Upper lobe of right lung (tissue), 1 donor: ENCODE data around the gene SCN2A. TPM values are rescaled to one million over a fixed set of nuclear protein-coding genes. Genes with fewer than 3 reads are reported as not detected.

Experiments used
- ATAC-seq: fragments of 200-7000 bp; cut with Tn5 transposase; one replicate; pipeline ENCODE4 v1.9.1; 2020; ENCODE audit warnings: mild to moderate bottlenecking, moderate library complexity
- DNase-seq: peaks from one replicate; pipeline ENCODE4 v3.0.0-alpha.2; 2020
- H3K27ac ChIP-seq: fragments of 200-600 bp; one replicate; pipeline ENCODE4 v1.8.0; 2022
- H3K27me3 ChIP-seq: fragments of 200-600 bp; one replicate; pipeline ENCODE4 v1.8.0; 2022; ENCODE audit warnings: mild to moderate bottlenecking
- H3K36me3 ChIP-seq: fragments of 200-600 bp; one replicate; pipeline ENCODE4 v1.8.0; 2022
- H3K4me1 ChIP-seq: fragments of 200-600 bp; one replicate; pipeline ENCODE4 v1.8.0; 2022
- H3K4me3 ChIP-seq: fragments of 200-600 bp; one replicate; pipeline ENCODE4 v1.8.0; 2022; ENCODE audit warnings: mild to moderate bottlenecking
- H3K9me3 ChIP-seq: fragments of 200-600 bp; one replicate; pipeline ENCODE4 v1.8.0; 2022
- CTCF ChIP-seq: fragments of 200-600 bp; IDR thresholded peaks from one replicate; pipeline ENCODE4 v1.8.0; 2022; ENCODE audit warnings: antibody characterized with exemption
- intact Hi-C: fragments of 100-400 bp; cut with DNase I; formaldehyde crosslinking; loops from one replicate; pipeline ENCODE4 v1.11.0; 2022
- total RNA-seq: library from RNA; stranded (reverse); fragmentation: NEBNext Ultra II Directional; extraction: Animal tissue kit (Norgen Biotek cat#: 25700); gene quantifications from one replicate; pipeline ENCODE4 v1.2.1, GENCODE V29; 2021
- donor health status: DM: no; HTN: yes; CAD: no; lungs with severe emphysema.

The SCN2A gene
- total RNA-seq, 1 donor from 2014 or later = 0.58 TPM

- no peak for DNase-seq
- intact Hi-C loops = no loop called here
- Histone ChIP-seq H3K4me1 (no peaks in the 10 kb centered on the region), H3K27me3 (no peaks in the 10 kb centered on the region), H3K4me3 (no peak overlapping the region), H3K9me3 (no peaks in the 10 kb centered on the region), H3K27ac (no peak overlapping the region), H3K36me3 (no peaks in the 10 kb centered on the region)
- ATAC-seq = no peak
- no peak for TF ChIP-seq CTCF
Observed at GRCh38 chr2:165294912-165295311, 55.7 kb downstream of the SCN2A start.

- H3K27me3 ChIP-seq = no peaks in the 10 kb centered on the region
Observed at GRCh38 chr2:165295643-165296042, 56.4 kb downstream of the SCN2A start.

GRCh38 chr2:165305391-165306096, 66.3 kb downstream of the SCN2A start:
- Histone ChIP-seq H3K4me3 (no peak overlapping the region), H3K9me3 (no peaks in the 10 kb centered on the region), H3K27me3 (no peaks in the 10 kb centered on the region), H3K4me1 (no peaks in the 10 kb centered on the region), H3K36me3 (no peaks in the 10 kb centered on the region), H3K27ac (no peak overlapping the region)
- TF ChIP-seq CTCF = no peak
- intact Hi-C loops = no loop called here
- DNase-seq (no peak), ATAC-seq (no peak)

More at GRCh38 chr2:165295643-165296042, 56.4 kb downstream of the SCN2A start:
- no peaks in the 10 kb centered on the region for H3K4me1 ChIP-seq
- no peak overlapping the region for H3K27ac ChIP-seq
- DNase-seq = no peak
- no peaks in the 10 kb centered on the region for H3K9me3 ChIP-seq
- no peak for ATAC-seq
- no peak overlapping the region for H3K4me3 ChIP-seq
- TF ChIP-seq CTCF = no peak
- H3K36me3 ChIP-seq = no peaks in the 10 kb centered on the region
- intact Hi-C loops = no loop called here

GRCh38 chr2:165307317-165307716, 68.1 kb downstream of the SCN2A start:
- Histone ChIP-seq H3K27ac (no peak overlapping the region), H3K9me3 (no peaks in the 10 kb centered on the region), H3K36me3 (no peaks in the 10 kb centered on the region), H3K27me3 (no peaks in the 10 kb centered on the region), H3K4me3 (no peak overlapping the region), H3K4me1 (no peaks in the 10 kb centered on the region)
- no peak for TF ChIP-seq CTCF
- no peak for DNase-seq
- ATAC-seq = no peak
- intact Hi-C loops = no loop called here

- Histone ChIP-seq H3K36me3 (no peaks in the 10 kb centered on the region), H3K4me1 (no peaks in the 10 kb centered on the region), H3K9me3 (no peaks in the 10 kb centered on the region), H3K27me3 (no peaks in the 10 kb centered on the region), H3K27ac (no peak overlapping the region), H3K4me3 (no peak overlapping the region)
- intact Hi-C loops = no loop called here
- no peak for TF ChIP-seq CTCF
- DNase-seq (no peak), ATAC-seq (no peak)
Observed at GRCh38 chr2:165311949-165312348, 72.7 kb downstream of the SCN2A start.

GRCh38 chr2:165312999-165313398, 73.8 kb downstream of the SCN2A start:
- Histone ChIP-seq H3K27me3 (no peaks in the 10 kb centered on the region), H3K4me1 (no peaks in the 10 kb centered on the region), H3K4me3 (no peak overlapping the region), H3K27ac (no peak overlapping the region), H3K36me3 (no peaks in the 10 kb centered on the region), H3K9me3 (no peaks in the 10 kb centered on the region)
- ATAC-seq (no peak), DNase-seq (no peak)
- intact Hi-C loops = no loop called here
- no peak for TF ChIP-seq CTCF
